Coronary artery (tissue), 2 donors: ENCODE data around the gene EXOSC3.
"Not testable (repeated sequence)": the region's sequence is repeated elsewhere in the genome, so short reads cannot be mapped to it uniquely, and the experiment has no call there.

Experiments used
- DNase-seq: peaks from one replicate; pipeline ENCODE4 v3.0.0-alpha.2; 2017; ENCODE audit warnings: low spot score
- H3K27ac ChIP-seq, 2 donors: fragments of 200-600 bp; sonication (generic); one replicate each; pipeline ENCODE4 v1.5.1; 2016 to 2019
- H3K4me3 ChIP-seq: fragments of 200-600 bp; sonication (generic); 2 replicates; pipeline ENCODE4 v1.5.1; 2016; ENCODE audit warnings: mild to moderate bottlenecking, moderate library complexity
- TF ChIP-seq, protein P1 (sequence below): fragments of 200-600 bp; sonication (generic); IDR thresholded peaks from one replicate; pipeline ENCODE4 v1.5.1; 2019; ENCODE audit warnings: antibody characterized with exemption

Gene EXOSC3

DNA sequence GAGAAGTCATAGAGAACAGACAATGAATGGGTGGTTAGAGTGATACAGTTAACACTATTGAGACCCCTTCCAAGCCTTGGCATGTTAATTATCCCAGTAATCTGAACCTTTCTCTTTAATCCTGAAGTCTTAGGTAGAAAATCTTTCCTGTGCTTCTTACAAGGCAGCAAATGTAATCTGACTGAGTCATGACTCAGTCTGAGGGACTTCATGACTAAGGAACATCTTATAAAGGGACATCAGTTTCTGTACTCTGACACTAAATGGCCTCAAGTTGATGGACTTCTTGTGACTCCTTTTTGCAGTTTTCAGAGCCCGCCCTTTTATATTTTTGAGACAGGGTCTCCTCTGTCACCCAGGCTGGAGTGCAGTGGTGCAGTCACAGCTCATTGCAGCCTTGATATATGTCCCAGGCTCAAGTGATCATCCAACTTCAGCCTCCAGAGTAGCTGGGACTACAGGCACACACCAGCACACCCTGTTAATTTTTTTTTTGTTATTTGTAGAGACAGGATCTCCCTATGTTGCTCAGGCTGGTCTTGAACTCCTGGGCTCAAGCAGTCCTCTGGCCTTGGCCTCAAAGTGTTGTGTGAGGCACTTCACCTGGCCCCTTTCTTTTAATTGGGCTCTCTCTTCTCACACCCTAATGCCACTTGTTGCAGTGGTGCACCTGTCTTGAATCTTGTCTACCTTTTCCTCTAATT lies 9.5 kb downstream of the EXOSC3 start:
- TF ChIP-seq, protein P1, sequence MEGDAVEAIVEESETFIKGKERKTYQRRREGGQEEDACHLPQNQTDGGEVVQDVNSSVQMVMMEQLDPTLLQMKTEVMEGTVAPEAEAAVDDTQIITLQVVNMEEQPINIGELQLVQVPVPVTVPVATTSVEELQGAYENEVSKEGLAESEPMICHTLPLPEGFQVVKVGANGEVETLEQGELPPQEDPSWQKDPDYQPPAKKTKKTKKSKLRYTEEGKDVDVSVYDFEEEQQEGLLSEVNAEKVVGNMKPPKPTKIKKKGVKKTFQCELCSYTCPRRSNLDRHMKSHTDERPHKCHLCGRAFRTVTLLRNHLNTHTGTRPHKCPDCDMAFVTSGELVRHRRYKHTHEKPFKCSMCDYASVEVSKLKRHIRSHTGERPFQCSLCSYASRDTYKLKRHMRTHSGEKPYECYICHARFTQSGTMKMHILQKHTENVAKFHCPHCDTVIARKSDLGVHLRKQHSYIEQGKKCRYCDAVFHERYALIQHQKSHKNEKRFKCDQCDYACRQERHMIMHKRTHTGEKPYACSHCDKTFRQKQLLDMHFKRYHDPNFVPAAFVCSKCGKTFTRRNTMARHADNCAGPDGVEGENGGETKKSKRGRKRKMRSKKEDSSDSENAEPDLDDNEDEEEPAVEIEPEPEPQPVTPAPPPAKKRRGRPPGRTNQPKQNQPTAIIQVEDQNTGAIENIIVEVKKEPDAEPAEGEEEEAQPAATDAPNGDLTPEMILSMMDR = no peak
- Histone ChIP-seq H3K4me3 (no peak overlapping the region), H3K27ac (no peak overlapping the region)
- no peak for DNase-seq

DNA sequence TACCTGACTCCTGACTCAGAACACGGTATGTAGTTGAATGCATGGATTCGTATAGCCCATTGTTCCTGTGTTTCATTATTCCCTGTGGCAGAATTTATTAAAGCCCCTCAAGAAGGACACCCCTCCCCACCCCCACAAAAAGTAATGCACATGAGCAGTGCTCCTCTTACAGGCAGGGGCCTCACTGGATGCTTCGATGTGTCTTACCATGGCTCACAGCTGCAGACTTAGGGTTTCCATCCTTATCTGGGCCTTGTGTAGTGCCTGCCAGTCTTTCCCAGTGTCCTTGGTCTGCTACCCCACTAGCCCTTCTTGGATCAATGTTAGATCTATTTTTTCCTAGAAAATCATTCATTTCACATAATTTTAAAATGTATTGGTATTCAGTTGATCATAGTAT lies 14.9 kb downstream of the EXOSC3 start:
- DNase-seq = no peak
- H3K27ac ChIP-seq = no peak overlapping the region
- no peak overlapping the region for H3K4me3 ChIP-seq
- TF ChIP-seq, protein P1 = no peak

DNA sequence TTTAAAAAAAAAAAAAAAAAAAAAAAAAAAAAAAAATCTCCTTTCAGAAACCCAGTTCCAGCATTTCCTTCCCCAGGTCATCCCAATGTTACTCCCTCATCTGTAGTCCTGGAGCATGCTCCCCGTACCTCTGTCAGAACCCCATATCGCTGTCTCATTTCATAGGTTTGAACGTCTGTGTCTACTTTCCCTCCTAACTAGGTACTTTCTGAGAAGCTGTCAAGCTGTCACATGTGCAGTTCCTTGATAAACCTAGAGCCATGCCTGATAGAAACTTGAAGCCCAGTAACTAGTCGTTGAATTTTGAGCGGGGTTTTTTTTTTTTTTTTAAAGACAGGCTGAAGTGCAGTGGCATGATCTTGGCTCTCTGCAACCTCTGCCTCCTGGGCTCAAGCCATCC lies 15.6 kb downstream of the EXOSC3 start:
- no peak for DNase-seq
- Histone ChIP-seq H3K27ac (no peak overlapping the region), H3K4me3 (no peak overlapping the region)
- TF ChIP-seq, protein P1 = no peak

DNA sequence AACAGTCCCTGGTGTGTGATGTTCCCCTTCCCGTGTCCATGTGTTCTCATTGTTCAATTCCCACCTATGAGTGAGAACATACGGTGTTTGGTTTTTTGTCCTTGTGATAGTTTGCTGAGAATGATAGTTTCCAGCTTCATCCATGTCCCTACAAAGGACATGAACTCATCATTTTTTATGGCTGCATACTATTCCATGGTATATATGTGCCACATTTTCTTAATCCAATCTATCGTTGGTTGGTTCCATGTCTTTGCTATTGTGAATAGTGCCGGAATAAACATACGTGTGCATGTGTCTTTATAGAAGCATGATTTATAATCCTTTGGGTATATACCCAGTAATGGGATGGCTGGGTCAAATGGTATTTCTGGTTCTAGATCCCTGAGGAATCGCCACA lies 19.6 kb downstream of the EXOSC3 start:
- not testable (repeated sequence) for H3K27ac ChIP-seq, DNase-seq, H3K4me3 ChIP-seq

DNA sequence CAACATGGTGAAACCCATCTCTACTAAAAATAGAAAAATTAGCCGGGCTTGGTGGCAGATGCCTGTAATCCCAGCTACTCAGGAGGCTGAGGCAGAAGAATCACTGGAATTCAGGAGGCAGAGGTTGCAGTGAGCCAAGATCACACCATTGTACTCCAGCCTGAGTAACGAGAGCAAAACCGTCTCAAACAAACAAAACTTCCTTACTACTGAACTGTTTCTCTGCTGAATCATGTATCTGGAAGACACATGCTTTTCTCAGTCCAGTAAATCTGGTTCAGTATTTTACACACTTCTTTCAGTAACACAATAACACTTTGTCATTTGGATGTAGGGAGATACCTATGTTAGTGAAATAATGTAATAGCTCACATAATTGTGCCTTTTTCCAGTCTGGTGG lies 23.4 kb downstream of the EXOSC3 start:
- TF ChIP-seq, protein P1 = no peak
- Histone ChIP-seq H3K27ac (no peak overlapping the region), H3K4me3 (no peak overlapping the region)
- no peak for DNase-seq

DNA sequence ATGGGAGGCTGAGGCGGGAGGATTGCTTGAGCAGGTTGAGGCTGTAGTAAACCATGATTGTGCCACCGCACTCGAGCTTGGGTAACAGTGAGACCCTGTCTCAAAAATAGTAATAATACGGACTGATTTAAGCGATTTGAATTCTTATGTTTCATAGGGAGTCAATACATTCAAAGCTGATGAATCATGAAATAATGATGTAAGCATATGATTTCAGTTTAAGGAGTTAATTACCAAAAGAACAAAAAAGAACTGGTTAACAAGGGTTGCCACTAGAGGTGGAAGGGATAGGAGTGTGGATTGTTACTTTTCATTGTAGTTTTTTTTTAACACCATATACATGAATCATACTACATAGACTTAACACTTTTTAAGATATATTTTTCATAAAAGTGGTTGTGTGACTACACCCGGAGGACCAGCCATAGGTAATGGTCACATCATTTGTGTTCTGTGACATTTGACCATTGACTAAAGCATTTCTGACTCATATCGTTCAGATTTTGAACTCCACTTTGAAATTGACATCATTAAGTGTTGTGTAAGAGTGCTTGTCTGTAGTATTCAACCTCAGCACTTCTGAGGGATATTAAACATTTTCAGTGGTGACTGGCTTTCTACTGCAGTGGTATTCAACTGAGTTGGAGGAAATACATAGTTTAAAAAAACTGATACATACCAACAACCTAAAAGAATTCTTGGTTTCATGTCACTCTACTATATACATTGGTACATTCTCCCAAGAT lies 24.3 kb downstream of the EXOSC3 start:
- TF ChIP-seq, protein P1 = no peak
- no peak overlapping the region for H3K4me3 ChIP-seq

DNA sequence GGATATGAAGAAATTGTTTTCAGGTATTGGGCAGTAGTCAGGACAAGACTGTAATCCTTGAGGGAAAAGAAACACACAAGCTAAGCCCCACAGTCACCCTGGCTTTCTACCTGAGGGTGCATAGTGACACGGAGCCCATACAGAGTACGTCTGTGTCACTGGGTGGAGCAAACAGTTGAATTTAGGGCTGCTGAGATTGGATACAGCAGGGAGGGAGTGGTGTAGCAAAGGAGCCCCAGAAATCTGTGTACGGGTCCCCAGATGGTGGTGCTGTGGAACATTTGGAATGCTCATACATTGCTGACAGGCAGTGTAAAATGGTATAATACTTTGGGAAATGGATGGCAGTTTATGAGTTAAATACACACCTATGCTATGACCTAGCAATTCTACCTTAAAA lies 26.1 kb downstream of the EXOSC3 start:
- TF ChIP-seq, protein P1 = no peak
- H3K4me3 ChIP-seq = no peak overlapping the region
- no peak for DNase-seq
- H3K27ac ChIP-seq = no peak overlapping the region

More for the DNA sequence above, 24.3 kb downstream of the EXOSC3 start:
- no peak for DNase-seq
- no peak overlapping the region for H3K27ac ChIP-seq
